NB4 (cell line): ENCODE measurements around the gene SPAG9.

Source experiments
- DNase-seq: peaks from one replicate; pipeline ENCODE4 v3.0.0; 2010; ENCODE audit warnings: low read depth
- H3K4me3 ChIP-seq: one replicate; pipeline ENCODE4 v1.5.1; 2011; ENCODE audit warnings: mild to moderate bottlenecking, low read depth, low read length, moderate library complexity
- MYC ChIP-seq: IDR thresholded peaks from 2 replicates; pipeline ENCODE4 v1.6.1; 2011; ENCODE audit warnings: low read depth, low read length
- POLR2A ChIP-seq: IDR thresholded peaks from 2 replicates; pipeline ENCODE4 v1.6.1; 2011; ENCODE audit warnings: mild to moderate bottlenecking; ENCODE audit not compliant: insufficient read length; ENCODE audit errors: extremely low read depth
- TF ChIP-seq, protein P1 (sequence below): IDR thresholded peaks from 2 replicates; pipeline ENCODE4 v1.6.1; 2011; ENCODE audit warnings: low read depth, low read length
- TF ChIP-seq, protein P2 (sequence below): IDR thresholded peaks from one replicate; pipeline ENCODE4 v1.5.1; 2012; ENCODE audit warnings: low read depth, low read length

The SPAG9 gene

DNA sequence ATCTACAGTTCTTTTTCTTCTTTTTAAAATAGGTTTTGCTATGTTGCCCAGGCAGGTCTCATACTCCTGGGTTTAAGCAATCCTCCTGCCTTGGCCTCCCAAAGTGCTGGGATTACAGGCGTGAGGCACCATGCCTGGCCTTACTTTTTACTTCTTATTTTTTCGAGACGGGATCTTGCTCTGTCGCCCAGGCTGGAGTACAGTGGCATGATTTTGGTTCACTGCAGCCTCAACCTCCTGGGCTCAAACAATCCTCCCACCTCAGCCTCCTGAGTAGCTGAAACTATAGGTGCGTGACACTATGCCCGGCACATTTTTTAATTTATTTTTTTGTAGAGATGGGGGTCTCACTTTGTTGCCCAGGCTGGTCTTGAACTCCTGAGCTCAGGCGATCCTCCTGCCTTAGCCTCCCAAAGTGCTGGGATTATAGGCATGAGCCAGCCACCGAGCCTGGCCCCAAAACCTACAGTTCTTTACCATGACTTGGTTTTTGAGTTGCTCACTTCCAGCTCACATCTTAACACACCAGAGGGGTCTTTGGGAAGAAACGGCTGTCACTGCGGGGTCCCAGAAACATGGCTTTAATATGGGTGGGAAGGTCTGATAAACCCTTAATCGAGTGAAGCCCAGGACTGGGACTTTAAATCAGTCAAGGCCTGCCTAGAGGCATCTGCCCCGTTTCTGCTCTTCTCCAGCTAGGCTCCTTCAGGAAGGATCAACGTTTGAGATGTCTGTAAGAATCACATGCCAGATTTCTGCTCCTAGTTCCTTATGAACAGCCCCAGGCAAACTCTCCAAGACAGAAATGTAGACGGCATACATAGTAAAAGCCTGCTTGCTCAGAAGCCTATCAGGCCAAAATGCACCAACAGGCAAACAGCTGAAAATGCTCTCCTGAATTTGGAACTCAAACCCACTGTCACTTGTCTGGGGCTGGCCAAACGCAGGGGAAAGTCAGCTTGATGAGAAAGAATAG lies 162.8 kb downstream of the SPAG9 start:
- H3K4me3 ChIP-seq: no peak overlapping the region
- no peak for DNase-seq
- TF ChIP-seq MYC (no peak), POLR2A (no peak)
- TF ChIP-seq, protein P1, sequence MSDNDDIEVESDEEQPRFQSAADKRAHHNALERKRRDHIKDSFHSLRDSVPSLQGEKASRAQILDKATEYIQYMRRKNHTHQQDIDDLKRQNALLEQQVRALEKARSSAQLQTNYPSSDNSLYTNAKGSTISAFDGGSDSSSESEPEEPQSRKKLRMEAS: no peak
- TF ChIP-seq, protein P2, sequence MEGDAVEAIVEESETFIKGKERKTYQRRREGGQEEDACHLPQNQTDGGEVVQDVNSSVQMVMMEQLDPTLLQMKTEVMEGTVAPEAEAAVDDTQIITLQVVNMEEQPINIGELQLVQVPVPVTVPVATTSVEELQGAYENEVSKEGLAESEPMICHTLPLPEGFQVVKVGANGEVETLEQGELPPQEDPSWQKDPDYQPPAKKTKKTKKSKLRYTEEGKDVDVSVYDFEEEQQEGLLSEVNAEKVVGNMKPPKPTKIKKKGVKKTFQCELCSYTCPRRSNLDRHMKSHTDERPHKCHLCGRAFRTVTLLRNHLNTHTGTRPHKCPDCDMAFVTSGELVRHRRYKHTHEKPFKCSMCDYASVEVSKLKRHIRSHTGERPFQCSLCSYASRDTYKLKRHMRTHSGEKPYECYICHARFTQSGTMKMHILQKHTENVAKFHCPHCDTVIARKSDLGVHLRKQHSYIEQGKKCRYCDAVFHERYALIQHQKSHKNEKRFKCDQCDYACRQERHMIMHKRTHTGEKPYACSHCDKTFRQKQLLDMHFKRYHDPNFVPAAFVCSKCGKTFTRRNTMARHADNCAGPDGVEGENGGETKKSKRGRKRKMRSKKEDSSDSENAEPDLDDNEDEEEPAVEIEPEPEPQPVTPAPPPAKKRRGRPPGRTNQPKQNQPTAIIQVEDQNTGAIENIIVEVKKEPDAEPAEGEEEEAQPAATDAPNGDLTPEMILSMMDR: no peak

DNA sequence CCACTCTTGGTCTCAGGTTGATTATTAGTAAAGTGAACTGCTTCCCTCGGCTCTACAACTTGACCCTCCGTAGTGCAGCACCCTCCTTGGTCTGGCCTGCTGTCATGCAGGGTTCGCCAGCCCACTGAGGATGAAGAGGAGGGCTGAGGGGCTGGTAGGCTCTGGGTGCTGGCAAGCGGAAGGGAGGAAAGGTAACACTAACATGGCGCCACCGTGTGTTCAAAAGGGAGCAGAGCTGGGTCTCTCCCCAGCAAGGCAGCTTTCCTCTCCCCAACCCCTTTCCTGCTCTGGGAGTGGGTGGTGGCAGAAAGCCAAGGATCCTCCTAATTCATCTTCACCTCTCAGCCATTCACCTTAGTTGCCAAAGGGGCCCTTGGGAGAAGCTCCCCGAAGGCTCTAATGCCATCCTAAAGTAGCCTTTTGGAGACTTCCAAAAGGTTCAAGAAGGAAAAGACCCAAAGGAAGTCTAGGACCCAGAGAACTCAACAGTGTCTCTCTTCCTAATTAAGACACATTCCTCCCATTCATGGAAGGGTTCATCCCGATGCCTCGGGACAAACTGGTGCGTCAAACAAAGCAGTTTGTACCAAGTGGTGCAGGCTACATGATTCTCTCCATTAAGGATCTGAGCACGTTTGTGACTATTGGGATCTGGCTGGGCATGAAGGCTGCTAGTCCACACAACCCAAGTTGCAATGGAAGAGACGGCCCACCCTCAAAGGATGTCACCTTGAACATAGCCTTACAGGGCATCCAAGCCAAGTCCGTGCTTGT lies 163.7 kb downstream of the SPAG9 start:
- TF ChIP-seq, protein P2: peak; percentile 76
- TF ChIP-seq, protein P1: no peak

DNA sequence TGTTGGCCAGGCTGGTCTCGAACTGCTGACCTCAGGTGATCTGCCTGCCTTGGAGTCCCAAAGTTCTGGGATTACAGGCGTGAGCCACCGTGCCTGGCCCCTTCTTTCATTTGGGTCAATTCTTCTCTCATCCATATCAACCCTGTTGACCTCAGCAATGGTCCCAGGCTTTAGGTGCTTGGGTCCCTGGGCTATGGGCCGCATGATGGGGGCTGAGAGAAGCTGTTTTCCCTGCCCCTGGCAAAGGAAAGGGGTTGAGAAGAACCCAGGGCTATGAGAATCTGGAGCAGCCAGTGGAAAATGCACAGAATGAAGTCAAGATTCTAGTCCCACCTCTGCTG lies 164.3 kb downstream of the SPAG9 start:
- no peak for DNase-seq
- TF ChIP-seq, protein P2: no peak
- no peak for TF ChIP-seq MYC
- TF ChIP-seq, protein P1: no peak
- no peak for TF ChIP-seq POLR2A
- H3K4me3 ChIP-seq: no peak overlapping the region

More for the DNA sequence above, 163.7 kb downstream of the SPAG9 start:
- DNase-seq: peak; percentile 67
- H3K4me3 ChIP-seq: no peak overlapping the region

DNA sequence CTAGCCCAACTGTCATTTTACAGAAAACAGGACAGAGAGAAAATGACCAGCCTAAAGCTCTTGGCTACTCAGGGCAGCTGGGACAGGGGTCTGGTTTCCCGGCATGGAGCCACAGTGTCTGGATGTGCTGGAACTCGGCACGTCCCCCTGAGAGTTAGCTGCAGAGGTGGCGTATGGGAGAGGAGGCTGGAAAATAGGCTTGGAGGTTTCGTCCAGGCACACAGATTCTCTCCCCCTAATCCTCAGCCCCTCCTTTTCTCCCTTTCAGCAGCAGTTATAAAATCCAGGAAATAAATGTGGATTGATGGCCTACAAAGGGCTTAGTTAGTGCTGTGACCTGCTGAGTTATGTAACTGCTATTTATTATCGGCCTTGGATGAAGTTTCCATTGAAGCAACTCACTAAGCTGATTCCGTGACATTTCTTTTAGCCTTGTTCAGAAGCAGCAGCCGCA lies 165.0 kb downstream of the SPAG9 start:
- DNase-seq: no peak
- TF ChIP-seq MYC (no peak), POLR2A (no peak)
- TF ChIP-seq, protein P2: no peak
- H3K4me3 ChIP-seq: no peak overlapping the region

DNA sequence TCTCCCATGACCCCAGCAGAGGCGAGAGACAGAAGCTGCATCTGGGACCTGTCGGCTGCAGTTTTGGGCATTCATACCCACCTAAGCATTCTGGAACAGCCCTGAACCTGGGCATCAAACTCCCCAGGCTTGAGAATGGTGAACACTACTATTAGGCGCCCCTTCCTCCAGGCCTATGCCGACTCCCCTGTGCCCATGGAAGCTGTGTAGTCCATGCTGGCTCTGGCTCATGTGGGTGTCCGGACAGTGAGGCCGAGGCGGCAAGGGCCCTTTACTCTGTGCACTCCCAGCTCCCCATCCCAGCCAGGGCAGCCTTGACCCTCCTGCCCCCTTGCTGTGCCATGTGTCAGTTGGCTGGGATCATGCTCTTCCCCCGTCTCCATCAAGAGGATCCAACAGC lies 165.5 kb downstream of the SPAG9 start:
- no peak for DNase-seq

More for the DNA sequence above, 165.5 kb downstream of the SPAG9 start:
- no peak overlapping the region for H3K4me3 ChIP-seq
- TF ChIP-seq POLR2A (no peak), MYC (no peak)
- TF ChIP-seq, protein P1: no peak
